Trophoblast cell (in vitro differentiated cells and primary cell): ENCODE results near the gene COL4A2.
A peak's percentile ranks its signal among the peaks of the same experiment; 100 is the strongest.

ENCODE experiments used
- DNase-seq, 2 donors: peaks; one replicate each; pipeline ENCODE4 v3.0.0-alpha.2; 2016
- H2AFZ ChIP-seq: 2 replicates; pipeline ENCODE4 v1.6.1; 2013; ENCODE audit warnings: low read length, moderate library complexity, mild to moderate bottlenecking; ENCODE audit not compliant: insufficient read depth, poor library complexity
- H2AK5ac ChIP-seq: 2 replicates; pipeline ENCODE4 v1.6.1; 2013; ENCODE audit warnings: mild to moderate bottlenecking, low read length
- H2BK120ac ChIP-seq: 2 replicates; pipeline ENCODE4 v1.6.1; 2013; ENCODE audit warnings: low read length, mild to moderate bottlenecking, moderate library complexity; ENCODE audit not compliant: insufficient read depth, poor library complexity
- H2BK12ac ChIP-seq: 2 replicates; pipeline ENCODE4 v1.6.1; 2013; ENCODE audit warnings: mild to moderate bottlenecking, low read length, moderate library complexity
- H2BK5ac ChIP-seq: 2 replicates; pipeline ENCODE4 v1.6.1; 2013; ENCODE audit warnings: low read length, low read depth, moderate library complexity, mild to moderate bottlenecking; ENCODE audit not compliant: poor library complexity
- H3K14ac ChIP-seq: 2 replicates; pipeline ENCODE4 v1.6.1; 2013; ENCODE audit warnings: mild to moderate bottlenecking, low read length
- H3K18ac ChIP-seq: 2 replicates; pipeline ENCODE4 v1.6.1; 2013; ENCODE audit warnings: mild to moderate bottlenecking, low read length
- H3K23ac ChIP-seq: 2 replicates; pipeline ENCODE4 v1.6.1; 2013; ENCODE audit warnings: low read length
- H3K27ac ChIP-seq: 2 replicates; pipeline ENCODE4 v1.5.1; 2013; ENCODE audit warnings: low read depth, mild to moderate bottlenecking, inconsistent platforms, low read length, moderate library complexity
- H3K27me3 ChIP-seq: 2 replicates; pipeline ENCODE4 v1.6.1; 2013; ENCODE audit warnings: inconsistent platforms, mild to moderate bottlenecking, low read length, moderate library complexity; ENCODE audit not compliant: insufficient read depth
- H3K36me3 ChIP-seq, 2 experiments: 1 replicate in 1 of 2; 2 replicates in 1 of 2; pipeline ENCODE4 v1.6.1; 2013; ENCODE audit warnings: low read length in 2 of 2, mild to moderate bottlenecking in 2 of 2, moderate library complexity in 1 of 2; ENCODE audit not compliant: insufficient read depth in 2 of 2, control insufficient read depth in 1 of 2
- H3K4ac ChIP-seq: 2 replicates; pipeline ENCODE4 v1.6.1; 2013; ENCODE audit warnings: low read depth, mild to moderate bottlenecking, low read length, moderate library complexity
- H3K4me1 ChIP-seq, 2 experiments: 1 replicate in 1 of 2; 2 replicates in 1 of 2; pipeline ENCODE4 v1.6.1; 2013; ENCODE audit warnings: low read length in 2 of 2, mild to moderate bottlenecking in 2 of 2, moderate library complexity in 1 of 2; ENCODE audit not compliant: insufficient read depth in 2 of 2, control insufficient read depth in 1 of 2
- H3K4me2 ChIP-seq: 2 replicates; pipeline ENCODE4 v1.6.1; 2013; ENCODE audit warnings: inconsistent platforms, mild to moderate bottlenecking, low read length, moderate library complexity
- H3K4me3 ChIP-seq: 2 replicates; pipeline ENCODE4 v1.5.1; 2013; ENCODE audit warnings: mild to moderate bottlenecking, low read depth, low read length, inconsistent platforms
- H3K79me1 ChIP-seq: one replicate; pipeline ENCODE4 v1.6.1; 2013; ENCODE audit warnings: low read length
- H3K79me2 ChIP-seq: 2 replicates; pipeline ENCODE4 v1.6.1; 2013; ENCODE audit warnings: low read length, mild to moderate bottlenecking; ENCODE audit not compliant: control insufficient read depth, insufficient read depth, poor library complexity
- H3K9ac ChIP-seq: 2 replicates; pipeline ENCODE4 v1.6.1; 2013; ENCODE audit warnings: mild to moderate bottlenecking, low read length
- H3K9me3 ChIP-seq: 2 replicates; pipeline ENCODE4 v1.6.1; 2013; ENCODE audit warnings: low read depth, mild to moderate bottlenecking, control low read depth, inconsistent platforms, low read length; ENCODE audit not compliant: insufficient read depth
- H4K12ac ChIP-seq: 2 replicates; pipeline ENCODE4 v1.6.1; 2013; ENCODE audit warnings: low read depth, mild to moderate bottlenecking, low read length, moderate library complexity
- H4K8ac ChIP-seq: 2 replicates; pipeline ENCODE4 v1.6.1; 2013; ENCODE audit warnings: low read depth, mild to moderate bottlenecking, low read length, moderate library complexity
- H4K91ac ChIP-seq: one replicate; pipeline ENCODE4 v1.6.1; 2013; ENCODE audit warnings: low read depth, mild to moderate bottlenecking, low read length, moderate library complexity
- WGBS: extraction: QIAGEN DNeasy Blood & Tissue Kit; methylation state at CpG from one replicate; pipeline ENCODE4 v1.1.7; 2013; ENCODE audit warnings: missing lambda C conversion rate; ENCODE audit not compliant: insufficient read length, insufficient coverage; ENCODE audit errors: extremely low coverage; 5-methylcytosine and 5-hydroxymethylcytosine counted together

The COL4A2 gene

DNA sequence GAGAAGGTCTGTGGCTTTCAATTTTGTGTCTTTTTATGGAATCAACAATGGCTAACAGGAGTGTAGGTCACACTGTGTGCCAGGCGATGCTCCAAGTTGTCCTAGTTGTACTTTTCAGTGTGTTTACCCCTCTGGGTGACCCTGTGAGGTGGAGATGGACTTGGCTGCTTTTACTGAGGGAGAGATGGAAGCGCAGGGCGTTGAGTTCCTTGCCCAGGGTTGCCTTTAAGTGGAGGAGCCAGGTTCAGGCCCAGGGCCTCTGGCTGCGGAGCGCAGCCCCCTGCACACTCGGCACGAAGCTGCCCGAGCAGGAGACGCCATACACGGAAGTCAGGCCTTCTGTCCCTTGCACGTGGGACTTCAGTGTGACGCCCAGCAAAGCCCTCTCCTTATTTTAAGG, 141.6 kb downstream of the COL4A2 start:
- Histone ChIP-seq H2AFZ (peak overlapping the region; percentile 23), H3K9ac (peak overlapping the region; percentile 44), H3K36me3 (peaks cover 44 to 53% of the 10 kb centered on the region in 2 experiments), H3K27ac (peak overlapping the region; percentile 96), H3K4me2 (peak overlapping the region; percentile 49), H4K8ac (peak overlapping the region; percentile 27), H3K27me3 (no peaks in the 10 kb centered on the region), H3K14ac (peak overlapping the region; percentile 75), H2BK12ac (peak overlapping the region; percentile 98), H3K79me1 (peaks cover 22% of the 10 kb centered on the region), H2AK5ac (peak overlapping the region; percentile 46), H3K4me1 (peaks cover 27 to 31% of the 10 kb centered on the region in 2 experiments), H4K91ac (peak overlapping the region; percentile 97), H3K18ac (peak overlapping the region; percentile 96), H3K79me2 (peaks cover 6% of the 10 kb centered on the region), H3K23ac (no peak overlapping the region), H2BK120ac (peak overlapping the region; percentile 84), H4K12ac (peak overlapping the region; percentile 23), H3K9me3 (peaks cover 2% of the 10 kb centered on the region), H2BK5ac (peak overlapping the region; percentile 93), H3K4me3 (no peak overlapping the region), H3K4ac (peak overlapping the region; percentile 83)
- WGBS = no CpG with 5 or more reads among the region's 12 CpGs
- no peak for DNase-seq

DNA sequence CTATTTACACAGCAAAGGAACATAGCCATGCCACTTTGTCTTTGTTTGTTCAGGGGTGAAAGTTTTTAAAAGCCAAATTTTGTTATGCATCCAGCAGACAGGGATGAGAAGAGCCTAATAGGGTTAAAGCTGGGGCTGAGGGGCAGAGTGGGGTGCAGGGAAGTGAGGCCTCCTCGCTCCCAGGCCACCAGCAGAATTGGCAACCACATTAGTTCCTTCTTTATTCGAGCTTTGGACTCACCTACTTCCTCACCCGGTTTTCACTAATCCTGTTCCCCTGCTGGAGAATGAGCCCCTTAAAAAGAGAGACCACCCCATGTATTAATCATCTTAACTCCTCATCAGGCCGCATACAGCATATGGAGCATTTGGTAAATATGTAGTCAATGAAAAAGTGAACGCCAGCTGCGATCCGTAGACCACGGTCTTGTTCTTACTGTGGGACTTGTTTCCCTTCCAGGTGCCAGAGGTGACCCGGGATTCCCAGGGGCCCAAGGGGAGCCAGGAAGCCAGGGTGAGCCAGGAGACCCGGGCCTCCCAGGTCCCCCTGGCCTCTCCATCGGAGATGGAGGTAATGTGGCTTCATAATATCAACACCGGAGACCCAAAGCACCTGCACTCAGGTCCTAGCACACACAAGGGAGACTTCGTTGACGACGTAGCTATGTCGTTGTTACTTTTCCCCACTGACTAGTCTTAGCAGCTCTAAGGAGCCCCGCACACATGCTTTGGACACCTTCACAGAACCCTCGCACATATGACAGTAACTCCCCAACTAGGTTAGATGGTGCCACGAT, 142.3 kb downstream of the COL4A2 start:
- H4K91ac ChIP-seq = peak overlapping the region; percentile 23
- H2AFZ ChIP-seq = no peak overlapping the region
- H4K8ac ChIP-seq = no peak overlapping the region
- no peak overlapping the region for H4K12ac ChIP-seq
- no peak overlapping the region for H3K14ac ChIP-seq
- no peak overlapping the region for H3K4me3 ChIP-seq
- H3K23ac ChIP-seq = no peak overlapping the region
- no CpG with 5 or more reads among the region's 19 CpGs for WGBS
- H2BK12ac ChIP-seq = peak overlapping the region; percentile 51
- no peak for DNase-seq
- H2BK5ac ChIP-seq = no peak overlapping the region
- H3K79me1 ChIP-seq = peaks cover 20% of the 10 kb centered on the region
- peak overlapping the region; percentile 72 for H3K18ac ChIP-seq
- H3K4me2 ChIP-seq = no peak overlapping the region
- H2AK5ac ChIP-seq = peak overlapping the region; percentile 3
- H3K36me3 ChIP-seq = peaks cover 39 to 49% of the 10 kb centered on the region in 2 experiments
- peaks cover 2% of the 10 kb centered on the region for H3K9me3 ChIP-seq
- peak overlapping the region; percentile 61 for H2BK120ac ChIP-seq
- no peak overlapping the region for H3K9ac ChIP-seq
- H3K27me3 ChIP-seq = no peaks in the 10 kb centered on the region
- peak overlapping the region; percentile 96 for H3K27ac ChIP-seq
- peaks cover 27 to 29% of the 10 kb centered on the region in 2 experiments for H3K4me1 ChIP-seq
- H3K4ac ChIP-seq = peak overlapping the region; percentile 9
- peaks cover 6% of the 10 kb centered on the region for H3K79me2 ChIP-seq

- Histone ChIP-seq H4K8ac (no peak overlapping the region), H3K36me3 (peaks cover 42 to 53% of the 10 kb centered on the region in 2 experiments), H2AFZ (no peak overlapping the region), H3K9ac (no peak overlapping the region), H3K18ac (no peak overlapping the region), H3K14ac (no peak overlapping the region), H3K4me3 (no peak overlapping the region), H3K23ac (no peak overlapping the region), H2BK12ac (peak overlapping the region; percentile 51), H3K27ac (no peak overlapping the region), H3K4me2 (no peak overlapping the region), H2AK5ac (no peak overlapping the region), H4K12ac (no peak overlapping the region), H2BK5ac (no peak overlapping the region), H3K4me1 (peaks cover 27 to 30% of the 10 kb centered on the region in 2 experiments), H3K9me3 (peaks cover 2% of the 10 kb centered on the region), H3K79me2 (peaks cover 6% of the 10 kb centered on the region), H4K91ac (peak overlapping the region; percentile 5), H3K4ac (no peak overlapping the region), H2BK120ac (peak overlapping the region; percentile 57), H3K79me1 (peaks cover 20% of the 10 kb centered on the region), H3K27me3 (no peaks in the 10 kb centered on the region)
- no peak for DNase-seq
- no CpG with 5 or more reads among the region's 24 CpGs for WGBS
Observed at GRCh38 chr13:110450016-110450900, 143.2 kb downstream of the COL4A2 start.

DNA sequence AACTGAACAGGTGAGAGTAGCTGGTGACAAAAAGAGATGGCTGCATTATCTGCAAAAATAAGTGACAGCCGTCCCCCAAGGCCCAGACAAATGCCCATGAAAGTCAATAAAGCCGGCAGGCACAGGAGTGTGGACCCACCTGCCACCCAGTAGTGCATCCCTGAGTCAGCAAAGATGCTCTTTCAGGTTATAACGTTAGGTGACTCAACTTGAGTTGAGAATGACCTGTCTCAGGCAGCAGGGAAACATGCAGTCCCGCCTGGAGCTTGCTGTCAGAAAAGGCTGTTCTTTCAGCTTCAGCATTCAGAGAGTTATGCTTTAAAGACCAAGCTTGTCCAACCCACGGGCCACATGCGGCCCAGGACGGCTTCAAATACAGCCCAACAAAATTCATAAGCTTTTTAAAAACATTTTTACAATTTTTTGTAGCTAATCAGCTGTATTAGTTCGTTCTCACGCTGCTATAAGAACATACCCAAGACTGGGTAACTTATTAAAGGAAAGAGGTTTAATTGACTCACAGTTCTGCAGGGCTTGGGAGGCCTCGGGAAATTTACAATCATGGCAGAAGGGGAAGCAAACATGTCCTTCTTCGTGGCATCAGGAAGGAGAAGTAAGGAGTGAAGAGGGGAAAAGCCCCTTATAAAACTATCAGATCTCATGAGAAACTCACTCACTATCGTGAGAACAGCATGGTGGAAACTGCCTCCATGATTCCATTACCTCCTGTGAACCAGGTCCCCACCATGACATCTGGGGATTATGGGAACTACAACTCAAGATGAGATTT, 144.1 kb downstream of the COL4A2 start:
- DNase-seq = no peak
- Histone ChIP-seq H2BK120ac (no peak overlapping the region), H3K4me3 (no peak overlapping the region), H3K4ac (no peak overlapping the region), H4K12ac (no peak overlapping the region), H4K91ac (no peak overlapping the region), H3K9ac (no peak overlapping the region), H3K4me2 (no peak overlapping the region), H3K79me2 (peaks cover 6% of the 10 kb centered on the region), H3K79me1 (peaks cover 20% of the 10 kb centered on the region), H2AK5ac (no peak overlapping the region), H2BK5ac (no peak overlapping the region), H4K8ac (no peak overlapping the region), H3K9me3 (peaks cover 2% of the 10 kb centered on the region), H3K18ac (no peak overlapping the region), H3K14ac (no peak overlapping the region), H3K36me3 (peaks cover 36 to 51% of the 10 kb centered on the region in 2 experiments), H3K27me3 (no peaks in the 10 kb centered on the region), H3K27ac (no peak overlapping the region), H3K23ac (no peak overlapping the region), H2BK12ac (no peak overlapping the region), H3K4me1 (peaks cover 25 to 27% of the 10 kb centered on the region in 2 experiments), H2AFZ (no peak overlapping the region)
- WGBS = no CpG with 5 or more reads among the region's 12 CpGs
